GM18505 (cell line): ENCODE results near the gene ZNF609.

Experiments used
- ATAC-seq: cut with Tn5 transposase; IDR thresholded peaks from one replicate; pipeline ENCODE4 v1.9.1; 2021; ENCODE audit not compliant: unreplicated experiment
- POLR2A ChIP-seq: IDR thresholded peaks from 4 replicates; pipeline ENCODE4 v1.6.1; 2011; ENCODE audit warnings: borderline replicate concordance; ENCODE audit not compliant: insufficient read depth, insufficient read length; ENCODE audit errors: extremely low read depth

The ZNF609 gene

GRCh38 chr15:64697911-64698369 lies 237.6 kb downstream of the ZNF609 start:
- ATAC-seq = no peak

GRCh38 chr15:64698823-64699222 lies 238.4 kb downstream of the ZNF609 start:
- no peak for ATAC-seq
- no peak for TF ChIP-seq POLR2A

More at GRCh38 chr15:64697911-64698369, 237.6 kb downstream of the ZNF609 start:
- no peak for TF ChIP-seq POLR2A

GRCh38 chr15:64699751-64700388 lies 239.5 kb downstream of the ZNF609 start:
- no peak for TF ChIP-seq POLR2A
- no peak for ATAC-seq

GRCh38 chr15:64701051-64701450 lies 240.7 kb downstream of the ZNF609 start:
- TF ChIP-seq POLR2A = no peak
- ATAC-seq = no peak

GRCh38 chr15:64701482-64702184 lies 241.3 kb downstream of the ZNF609 start:
- no peak for ATAC-seq
- no peak for TF ChIP-seq POLR2A

GRCh38 chr15:64702816-64703631 lies 242.6 kb downstream of the ZNF609 start:
- ATAC-seq = peak; percentile 75

GRCh38 chr15:64703632-64703959 lies 243.2 kb downstream of the ZNF609 start:
- no peak for TF ChIP-seq POLR2A
- peak; percentile 5 for ATAC-seq

More at GRCh38 chr15:64702816-64703631, 242.6 kb downstream of the ZNF609 start:
- peak; percentile 86 for TF ChIP-seq POLR2A

- ATAC-seq = no peak
- no peak for TF ChIP-seq POLR2A
Observed at GRCh38 chr15:64705006-64705405, 244.6 kb downstream of the ZNF609 start.

GRCh38 chr15:64706011-64706911 lies 245.9 kb downstream of the ZNF609 start:
- ATAC-seq = no peak
- no peak for TF ChIP-seq POLR2A

GRCh38 chr15:64710676-64711428 lies 250.5 kb downstream of the ZNF609 start:
- ATAC-seq = no peak
- no peak for TF ChIP-seq POLR2A

GRCh38 chr15:64712353-64712752 lies 252.0 kb downstream of the ZNF609 start:
- no peak for ATAC-seq
- no peak for TF ChIP-seq POLR2A

GRCh38 chr15:64713592-64713991 lies 253.2 kb downstream of the ZNF609 start:
- no peak for TF ChIP-seq POLR2A
- no peak for ATAC-seq
